ENCODE results near the gene SHISA3.

DNA sequence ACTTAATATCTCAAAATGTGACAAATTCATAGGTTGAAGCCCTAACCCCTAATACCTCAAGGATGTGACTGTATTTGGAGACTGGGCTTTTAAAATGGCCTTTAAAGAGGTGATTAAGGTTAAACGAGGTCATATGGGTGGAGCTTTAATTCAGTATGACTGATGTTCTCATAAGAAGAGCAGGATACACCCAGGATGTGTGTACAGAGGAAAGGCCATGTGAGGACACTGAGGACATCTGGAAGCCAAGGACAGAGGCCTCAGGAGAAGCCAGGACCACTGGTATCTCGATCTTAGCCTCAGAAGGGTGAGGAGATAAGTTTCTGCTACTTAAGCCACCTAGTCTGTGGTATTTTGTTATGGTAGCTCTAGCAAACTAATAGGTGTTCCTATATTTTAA is 49.0 kb upstream of the SHISA3 start:
- TF ChIP-seq ISL1 (CRISPR knock-in tag; IDR thresholded peaks at IDR 0.05) (no peak), ZFP30 (CRISPR knock-in tag; IDR thresholded peaks at IDR 0.05) (no peak), ZFP3 (CRISPR knock-in tag; IDR thresholded peaks at IDR 0.05) (no peak), ARNTL (CRISPR knock-in tag; IDR thresholded peaks at IDR 0.05; ENCODE audit: borderline replicate concordance, low read depth) (no peak)
- TF ChIP-seq, protein P1, sequence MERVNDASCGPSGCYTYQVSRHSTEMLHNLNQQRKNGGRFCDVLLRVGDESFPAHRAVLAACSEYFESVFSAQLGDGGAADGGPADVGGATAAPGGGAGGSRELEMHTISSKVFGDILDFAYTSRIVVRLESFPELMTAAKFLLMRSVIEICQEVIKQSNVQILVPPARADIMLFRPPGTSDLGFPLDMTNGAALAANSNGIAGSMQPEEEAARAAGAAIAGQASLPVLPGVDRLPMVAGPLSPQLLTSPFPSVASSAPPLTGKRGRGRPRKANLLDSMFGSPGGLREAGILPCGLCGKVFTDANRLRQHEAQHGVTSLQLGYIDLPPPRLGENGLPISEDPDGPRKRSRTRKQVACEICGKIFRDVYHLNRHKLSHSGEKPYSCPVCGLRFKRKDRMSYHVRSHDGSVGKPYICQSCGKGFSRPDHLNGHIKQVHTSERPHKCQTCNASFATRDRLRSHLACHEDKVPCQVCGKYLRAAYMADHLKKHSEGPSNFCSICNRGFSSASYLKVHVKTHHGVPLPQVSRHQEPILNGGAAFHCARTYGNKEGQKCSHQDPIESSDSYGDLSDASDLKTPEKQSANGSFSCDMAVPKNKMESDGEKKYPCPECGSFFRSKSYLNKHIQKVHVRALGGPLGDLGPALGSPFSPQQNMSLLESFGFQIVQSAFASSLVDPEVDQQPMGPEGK (CRISPR knock-in tag; IDR thresholded peaks at IDR 0.05; ENCODE audit: borderline replicate concordance): no peak
